ENCODE measurements around the gene MFSD2B.

The MFSD2B gene

GRCh38 chr2:23994567-23994966, 15.3 kb upstream of the MFSD2B start:
- POLR2A ChIA-PET = no interaction called here
- no peak for DNase-seq (ENCODE audit: extremely low spot score)
- TF ChIP-seq CTCF (IDR thresholded peaks at IDR 0.05; ENCODE audit: control extremely low read depth, extremely low read depth, low read depth, missing control alignments) = no peak
- CTCF ChIA-PET = interaction anchor here (1.0 kb wide), 1 partner anchor 15 kb away, joined by 3 read pairs; no protein-coding TSS in a partner anchor

GRCh38 chr2:24007693-24008092, 2.2 kb upstream of the MFSD2B start:
- DNase-seq (ENCODE audit: extremely low spot score) = no peak
- CTCF ChIA-PET = no interaction called here
- no peak for TF ChIP-seq CTCF (IDR thresholded peaks at IDR 0.05; ENCODE audit: control extremely low read depth, extremely low read depth, low read depth, missing control alignments)
- POLR2A ChIA-PET = no interaction called here

DNA sequence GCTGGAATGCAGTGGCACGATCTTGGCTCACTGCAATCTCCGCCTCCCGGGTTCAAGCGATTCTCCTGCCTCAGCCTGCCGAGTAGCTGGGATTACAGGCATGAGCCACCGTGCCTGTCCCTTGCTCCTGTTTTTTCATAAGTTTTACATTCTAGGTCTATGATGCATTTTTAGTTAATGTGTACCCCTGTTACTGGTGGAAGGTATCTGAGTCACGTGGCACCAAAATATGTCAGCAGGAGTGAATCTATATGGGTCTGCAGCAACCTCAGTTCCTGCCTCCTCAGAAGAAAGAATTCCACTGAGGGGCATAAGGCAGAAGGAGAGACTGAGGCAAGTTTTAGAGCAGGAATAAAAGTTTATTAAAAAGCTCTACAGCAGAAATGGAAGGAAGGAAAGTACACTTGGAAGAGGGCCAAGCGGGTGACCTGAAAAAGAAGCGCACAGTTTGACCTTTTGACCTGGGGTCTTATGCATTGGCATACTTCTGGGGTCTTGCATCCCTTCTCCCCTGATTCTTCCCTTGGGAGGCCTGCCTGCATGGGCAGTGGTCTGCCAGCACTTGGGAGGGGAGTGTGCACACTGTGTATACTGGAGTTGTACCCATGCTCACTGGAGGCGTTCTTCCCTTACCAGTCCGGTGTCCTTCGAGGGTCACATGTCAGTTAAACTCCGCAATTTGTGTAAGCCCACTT, 1.1 kb upstream of the MFSD2B start:
- POLR2A ChIA-PET = no interaction called here
- DNase-seq (ENCODE audit: extremely low spot score) = no peak
- CTCF ChIA-PET = interaction anchor here (1.1 kb wide), 1 partner anchor 26 kb away, joined by 3 read pairs; no protein-coding TSS in a partner anchor
- TF ChIP-seq CTCF (IDR thresholded peaks at IDR 0.05; ENCODE audit: control extremely low read depth, extremely low read depth, low read depth, missing control alignments) = no peak

DNA sequence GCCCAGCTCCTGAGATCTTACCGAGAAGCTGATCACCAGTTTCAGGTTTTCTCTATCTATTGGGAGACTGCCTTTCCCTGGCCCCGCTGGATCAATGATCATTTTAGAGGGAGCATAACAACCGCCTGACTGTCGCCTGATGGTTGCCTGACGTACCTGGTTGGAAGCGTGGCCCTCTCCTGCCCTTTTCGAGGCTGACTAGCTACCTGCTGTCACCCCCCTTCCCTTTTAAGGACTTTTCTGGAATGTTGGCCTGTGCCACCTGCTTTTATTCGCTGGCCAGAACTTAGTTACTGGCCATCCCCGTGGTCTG, 562 bp upstream of the MFSD2B start:
- ChIA-PET CTCF (interaction anchor here (1.1 kb wide), 1 partner anchor 26 kb away, joined by 3 read pairs; no protein-coding TSS in a partner anchor), POLR2A (no interaction called here)
- DNase-seq (ENCODE audit: extremely low spot score) = no peak
- TF ChIP-seq CTCF (IDR thresholded peaks at IDR 0.05; ENCODE audit: control extremely low read depth, extremely low read depth, low read depth, missing control alignments) = no peak

GRCh38 chr2:24010477-24011249, 778 bp downstream of the MFSD2B start:
- TF ChIP-seq CTCF (IDR thresholded peaks at IDR 0.05; ENCODE audit: control extremely low read depth, extremely low read depth, low read depth, missing control alignments) = no peak
- peak; percentile 19 for DNase-seq (ENCODE audit: extremely low spot score)
- CTCF ChIA-PET = interaction anchor here (0.7 to 1.7 kb wide), 2 partner anchors 13 to 50 kb away, joined by 3 to 4 read pairs; no protein-coding TSS in a partner anchor
- POLR2A ChIA-PET = no interaction called here

- CTCF ChIA-PET = interaction anchor here (0.7 to 1.7 kb wide), 3 partner anchors 12 to 49 kb away, joined by 3 to 4 read pairs (median 3); no protein-coding TSS in a partner anchor
- no peak for DNase-seq (ENCODE audit: extremely low spot score)
- POLR2A ChIA-PET = no interaction called here
- TF ChIP-seq CTCF (IDR thresholded peaks at IDR 0.05; ENCODE audit: control extremely low read depth, extremely low read depth, low read depth, missing control alignments) = no peak
Observed at GRCh38 chr2:24011250-24012104, 1.6 kb downstream of the MFSD2B start.
